WTC11 (cell line): ENCODE results near the gene ADCY5. TPM values are rescaled to one million over a fixed set of nuclear protein-coding genes. Genes with fewer than 3 reads are reported as not detected.

ENCODE experiments used
- ATAC-seq: fragments of 200-7000 bp; cut with Tn5 transposase; 2 replicates; pipeline ENCODE4 v1.10.0; 2021; ENCODE audit warnings: mild to moderate bottlenecking, moderate library complexity
- CTCF ChIA-PET: fragments of 300-600 bp; sonication (Branson Sonifier 250); formaldehyde crosslinking; loops from one replicate; lab custom pipeline; 2021; ENCODE audit warnings: antibody characterized with exemption; lab: Charles Lee
- POLR2A ChIA-PET: fragments of 350-600 bp; sonication (Branson Sonifier 250); formaldehyde crosslinking; loops from one replicate; lab custom pipeline; 2021; ENCODE audit warnings: antibody characterized with exemption; lab: Charles Lee
- DNase-seq: peaks from one replicate; pipeline ENCODE4 v3.0.0; 2021; ENCODE audit warnings: low spot score
- H3K27ac Mint-ChIP-seq: 2 replicates; pipeline ENCODE4 v1.8.0; 2021; ENCODE audit warnings: mixed read lengths
- H3K27me3 Mint-ChIP-seq: 2 replicates; pipeline ENCODE4 v1.8.0; 2021; ENCODE audit warnings: low read depth, mild to moderate bottlenecking, moderate library complexity, mixed read lengths
- H3K36me3 Mint-ChIP-seq: 2 replicates; pipeline ENCODE4 v1.8.0; 2021; ENCODE audit warnings: mixed read lengths
- H3K4me1 Mint-ChIP-seq: 2 replicates; pipeline ENCODE4 v1.8.0; 2022; ENCODE audit warnings: mixed read lengths
- H3K4me3 Mint-ChIP-seq: 2 replicates; pipeline ENCODE4 v1.8.0; 2021; ENCODE audit warnings: mild to moderate bottlenecking, moderate library complexity, mixed read lengths
- H3K9me3 Mint-ChIP-seq: 2 replicates; pipeline ENCODE4 v1.8.0; 2021; ENCODE audit warnings: mixed read lengths
- ATF2 ChIP-seq: sonication (generic); formaldehyde crosslinking; IDR thresholded peaks from 2 replicates; pipeline ENCODE4 v1.8.1; 2022; ENCODE audit warnings: low read depth, missing genetic modification reagents, borderline replicate concordance
- CREM ChIP-seq: sonication (generic); formaldehyde crosslinking; IDR thresholded peaks from 2 replicates; pipeline ENCODE4 v1.8.1; 2022; ENCODE audit warnings: mild to moderate bottlenecking, missing genetic modification reagents, moderate library complexity
- FOXK1 ChIP-seq: sonication (generic); formaldehyde crosslinking; IDR thresholded peaks from 2 replicates; pipeline ENCODE4 v1.8.0; 2022; ENCODE audit warnings: mild to moderate bottlenecking, moderate library complexity, missing genetic modification reagents
- GABPB1 ChIP-seq: sonication (generic); formaldehyde crosslinking; IDR thresholded peaks from 2 replicates; pipeline ENCODE4 v1.8.1; 2023; ENCODE audit warnings: mild to moderate bottlenecking, missing genetic modification reagents
- IRF2 ChIP-seq: sonication (generic); formaldehyde crosslinking; IDR thresholded peaks from 2 replicates; pipeline ENCODE4 v1.8.0; 2022; ENCODE audit warnings: low read depth, missing genetic modification reagents, borderline replicate concordance
- JAZF1 ChIP-seq: fragments of 250-450 bp; sonication (Bioruptor Pico); IDR thresholded peaks from 2 replicates; pipeline ENCODE4 v1.9.0; 2021; ENCODE audit warnings: moderate library complexity, mild to moderate bottlenecking, inconsistent platforms
- KAT7 ChIP-seq: sonication (generic); formaldehyde crosslinking; IDR thresholded peaks from 2 replicates; pipeline ENCODE4 v1.8.1; 2023; ENCODE audit warnings: missing genetic modification reagents, mild to moderate bottlenecking, borderline replicate concordance
- NFYB ChIP-seq: sonication (generic); formaldehyde crosslinking; conservative IDR thresholded peaks from 2 replicates; pipeline ENCODE4 v1.8.0; 2022; ENCODE audit warnings: low read depth, missing genetic modification reagents
- NR1H2 ChIP-seq: sonication (generic); formaldehyde crosslinking; IDR thresholded peaks from 2 replicates; pipeline ENCODE4 v1.9.0; 2021; ENCODE audit warnings: mild to moderate bottlenecking, moderate library complexity, missing genetic modification reagents
- OVOL2 ChIP-seq: fragments of 250-450 bp; sonication (Bioruptor Pico); IDR thresholded peaks from 2 replicates; pipeline ENCODE4 v1.9.0; 2021; ENCODE audit warnings: mild to moderate bottlenecking, borderline replicate concordance
- PRDM15 ChIP-seq: sonication (generic); formaldehyde crosslinking; IDR thresholded peaks from 2 replicates; pipeline ENCODE4 v1.8.0; 2022; ENCODE audit warnings: missing genetic modification reagents
- RORB ChIP-seq: fragments of 250-450 bp; sonication (Bioruptor Pico); IDR thresholded peaks from 2 replicates; pipeline ENCODE4 v1.9.0; 2021; ENCODE audit warnings: mild to moderate bottlenecking
- SMAD4 ChIP-seq: sonication (generic); formaldehyde crosslinking; IDR thresholded peaks from 2 replicates; pipeline ENCODE4 v1.8.0; 2022; ENCODE audit warnings: mild to moderate bottlenecking, missing genetic modification reagents
- TEAD4 ChIP-seq: sonication (generic); formaldehyde crosslinking; IDR thresholded peaks from 2 replicates; pipeline ENCODE4 v1.8.0; 2022; ENCODE audit warnings: mild to moderate bottlenecking, missing genetic modification reagents
- TP53 ChIP-seq: sonication (generic); formaldehyde crosslinking; IDR thresholded peaks from 2 replicates; pipeline ENCODE4 v1.8.1; 2023; ENCODE audit warnings: mild to moderate bottlenecking, missing genetic modification reagents
- ZNF138 ChIP-seq: sonication (generic); formaldehyde crosslinking; conservative IDR thresholded peaks from 2 replicates; pipeline ENCODE4 v1.8.1; 2022; ENCODE audit warnings: mild to moderate bottlenecking, moderate library complexity, missing genetic modification reagents
- ZNF416 ChIP-seq: fragments of 250-450 bp; sonication (Bioruptor Pico); IDR thresholded peaks from 2 replicates; pipeline ENCODE4 v1.9.0; 2021; ENCODE audit warnings: mild to moderate bottlenecking, inconsistent platforms
- ZNF512 ChIP-seq: sonication (generic); formaldehyde crosslinking; IDR thresholded peaks from 2 replicates; pipeline ENCODE4 v1.8.1; 2022; ENCODE audit warnings: missing genetic modification reagents, borderline replicate concordance
- ZSCAN18 ChIP-seq: fragments of 250-450 bp; sonication (Bioruptor Pico); IDR thresholded peaks from 2 replicates; pipeline ENCODE4 v2.1.2; 2022; ENCODE audit warnings: mild to moderate bottlenecking, moderate library complexity
- total RNA-seq: library from RNA; stranded (reverse); gene quantifications from 3 replicates; pipeline ENCODE4 v1.2.3, GENCODE V29; 2021
- TF ChIP-seq, protein P1 (sequence below): sonication (generic); formaldehyde crosslinking; IDR thresholded peaks from 2 replicates; pipeline ENCODE4 v1.8.1; 2023; ENCODE audit warnings: mild to moderate bottlenecking, moderate library complexity, missing genetic modification reagents

ADCY5 gene
- total RNA-seq, 1 experiment from 2014 or later, result 23.5 TPM

- TF ChIP-seq IRF2 (CRISPR knock-in tag) (no peak), GABPB1 (CRISPR knock-in tag) (no peak), OVOL2 (CRISPR knock-in tag) (no peak), JAZF1 (CRISPR knock-in tag) (no peak), ZSCAN18 (CRISPR knock-in tag) (no peak), FOXK1 (no peak)
Observed at GRCh38 chr3:123346021-123346420, 102.9 kb downstream of the ADCY5 start (continued).

GRCh38 chr3:123344907-123345594, 103.8 kb downstream of the ADCY5 start:
- Mint-ChIP-seq H3K4me3 (no peak overlapping the region), H3K27me3 (no peaks in the 10 kb centered on the region), H3K9me3 (no peaks in the 10 kb centered on the region), H3K36me3 (no peaks in the 10 kb centered on the region), H3K4me1 (peaks cover 24% of the 10 kb centered on the region), H3K27ac (peak overlapping the region; percentile 33; the same call in 1 of the 2 replicates)
- no peak for DNase-seq
- TF ChIP-seq GABPB1 (CRISPR knock-in tag), result no peak
- TF ChIP-seq OVOL2 (CRISPR knock-in tag), result no peak
- no peak for TF ChIP-seq RORB (CRISPR knock-in tag)
- no peak for TF ChIP-seq NR1H2
- no peak for TF ChIP-seq CREM (CRISPR knock-in tag)
- no peak for TF ChIP-seq TEAD4 (CRISPR knock-in tag)
- TF ChIP-seq KAT7 (CRISPR knock-in tag), result no peak
- no peak for TF ChIP-seq IRF2 (CRISPR knock-in tag)
- no peak for TF ChIP-seq ZNF512
- no peak for TF ChIP-seq ATF2 (CRISPR knock-in tag)
- TF ChIP-seq JAZF1 (CRISPR knock-in tag), result no peak
- no peak for TF ChIP-seq PRDM15 (CRISPR knock-in tag)
- TF ChIP-seq ZNF416 (CRISPR knock-in tag), result no peak
- no peak for TF ChIP-seq FOXK1
- TF ChIP-seq ZSCAN18 (CRISPR knock-in tag), result no peak
- no peak for TF ChIP-seq NFYB (CRISPR knock-in tag)
- TF ChIP-seq SMAD4 (CRISPR knock-in tag), result no peak
- no peak for TF ChIP-seq TP53 (CRISPR knock-in tag)
- TF ChIP-seq, protein P1, sequence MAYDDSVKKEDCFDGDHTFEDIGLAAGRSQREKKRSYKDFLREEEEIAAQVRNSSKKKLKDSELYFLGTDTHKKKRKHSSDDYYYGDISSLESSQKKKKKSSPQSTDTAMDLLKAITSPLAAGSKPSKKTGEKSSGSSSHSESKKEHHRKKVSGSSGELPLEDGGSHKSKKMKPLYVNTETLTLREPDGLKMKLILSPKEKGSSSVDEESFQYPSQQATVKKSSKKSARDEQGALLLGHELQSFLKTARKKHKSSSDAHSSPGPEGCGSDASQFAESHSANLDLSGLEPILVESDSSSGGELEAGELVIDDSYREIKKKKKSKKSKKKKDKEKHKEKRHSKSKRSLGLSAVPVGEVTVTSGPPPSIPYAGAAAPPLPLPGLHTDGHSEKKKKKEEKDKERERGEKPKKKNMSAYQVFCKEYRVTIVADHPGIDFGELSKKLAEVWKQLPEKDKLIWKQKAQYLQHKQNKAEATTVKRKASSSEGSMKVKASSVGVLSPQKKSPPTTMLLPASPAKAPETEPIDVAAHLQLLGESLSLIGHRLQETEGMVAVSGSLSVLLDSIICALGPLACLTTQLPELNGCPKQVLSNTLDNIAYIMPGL (CRISPR knock-in tag), result no peak
- TF ChIP-seq ZNF138 (CRISPR knock-in tag), result no peak
- peak; percentile 56 for ATAC-seq
- ChIA-PET CTCF (interaction anchor here (0.9 to 2.9 kb wide), 4 partner anchors 21 to 144 kb away, joined by 3 to 12 read pairs (median 4); no protein-coding TSS in a partner anchor), POLR2A (no interaction called here)
